CD4-positive, CD25-positive, alpha-beta regulatory T cell (primary cell): ENCODE data around the gene RAPGEF2. TPM values are rescaled to one million over a fixed set of nuclear protein-coding genes. Genes with fewer than 3 reads are reported as not detected.
"Not testable (repeated sequence)": the region's sequence is repeated elsewhere in the genome, so short reads cannot be mapped to it uniquely, and the experiment has no call there.

ENCODE experiments used
- ATAC-seq, 2 donors: fragments of 150-1000 bp; cut with Tn5 transposase; one replicate each; pipeline ENCODE4 v1.10.0; 2021; ENCODE audit warnings: low read depth in 2 of 2, moderate number of reproducible peaks in 2 of 2, moderate library complexity in 1 of 2
- DNase-seq, 3 donors: peaks; one replicate each; pipeline versions ENCODE4 v3.0.0 to v3.0.0-alpha.2; 2012 to 2022; ENCODE audit warnings: mixed read lengths in 1 of 3
- H3K27ac ChIP-seq: one replicate; pipeline ENCODE4 v1.7.0; 2013; ENCODE audit warnings: mild to moderate bottlenecking, low read length; ENCODE audit not compliant: insufficient read depth, poor library complexity, severe bottlenecking
- H3K27me3 ChIP-seq: one replicate; pipeline ENCODE4 v1.7.0; 2013; ENCODE audit warnings: low read length; ENCODE audit not compliant: control insufficient read depth, insufficient read depth
- H3K36me3 ChIP-seq: one replicate; pipeline ENCODE4 v1.7.0; 2013; ENCODE audit warnings: mild to moderate bottlenecking, low read length, moderate library complexity; ENCODE audit not compliant: control insufficient read depth, insufficient read depth
- H3K4me1 ChIP-seq: 2 replicates; pipeline ENCODE4 v1.7.0; 2013; ENCODE audit warnings: mild to moderate bottlenecking, low read length; ENCODE audit not compliant: insufficient read depth, control insufficient read depth, poor library complexity, severe bottlenecking
- H3K4me3 ChIP-seq: one replicate; pipeline ENCODE4 v1.7.0; 2013; ENCODE audit warnings: low read depth, mild to moderate bottlenecking, low read length, moderate library complexity
- H3K9me3 ChIP-seq, 2 experiments: 1 replicate in 1 of 2; 2 replicates in 1 of 2; pipeline ENCODE4 v1.7.0; 2013; ENCODE audit warnings: low read length in 2 of 2, mild to moderate bottlenecking in 1 of 2, moderate library complexity in 1 of 2; ENCODE audit not compliant: control insufficient read depth in 2 of 2
- H3K27ac Mint-ChIP-seq, 3 donors: one replicate each; pipeline ENCODE4 v1.8.0; 2020 to 2022; ENCODE audit warnings: mild to moderate bottlenecking in 3 of 3, mixed read lengths in 3 of 3, moderate library complexity in 2 of 3
- H3K27me3 Mint-ChIP-seq: one replicate; pipeline ENCODE4 v1.8.0; 2022; ENCODE audit warnings: mild to moderate bottlenecking, mixed read lengths
- H3K36me3 Mint-ChIP-seq: one replicate; pipeline ENCODE4 v1.8.0; 2020; ENCODE audit warnings: mixed read lengths
- H3K4me1 Mint-ChIP-seq, 4 donors: one replicate each; pipeline ENCODE4 v1.8.0; 2020 to 2022; ENCODE audit warnings: mixed read lengths in 4 of 4, mild to moderate bottlenecking in 1 of 4
- H3K4me3 Mint-ChIP-seq, 4 donors: one replicate each; pipeline ENCODE4 v1.8.0; 2020 to 2022; ENCODE audit warnings: mild to moderate bottlenecking in 4 of 4, mixed read lengths in 4 of 4, moderate library complexity in 3 of 4
- H3K9me3 Mint-ChIP-seq, 7 donors: one replicate each; pipeline ENCODE4 v1.8.0; 2020 to 2022; ENCODE audit warnings: mixed read lengths in 7 of 7, mild to moderate bottlenecking in 3 of 7, moderate library complexity in 2 of 7
- polyA plus RNA-seq, 4 donors: library from polyadenylated mRNA; unstranded; fragments of 300-500 nt; fragmentation: Illumina TruSeq; gene quantifications; one replicate each; pipeline ENCODE4 v1.2.3, GENCODE V29; 2021
- total RNA-seq: library from RNA; stranded (reverse); gene quantifications from one replicate; pipeline ENCODE4 v1.2.3, GENCODE V29; 2022

The RAPGEF2 gene
- total and polyA plus RNA-seq, 5 donors from 2014 or later = 0.54 to 26.9 (median 1.3) TPM

GRCh38 chr4:159069922-159070321, 33.0 kb upstream of the RAPGEF2 start:
- Mint-ChIP-seq H3K27ac (no peak overlapping the region), H3K4me3 (no peak overlapping the region), H3K4me1 (no peaks in the 10 kb centered on the region), H3K27me3 (peaks cover 18% of the 10 kb centered on the region), H3K9me3 (peaks cover 0 to 1% (median 0%) of the 10 kb centered on the region in 7 donors), H3K36me3 (no peaks in the 10 kb centered on the region)
- Histone ChIP-seq H3K27me3 (peaks cover 2% of the 10 kb centered on the region), H3K4me1 (no peaks in the 10 kb centered on the region), H3K27ac (no peak overlapping the region), H3K9me3 (no peaks in the 10 kb centered on the region), H3K36me3 (no peaks in the 10 kb centered on the region), H3K4me3 (no peak overlapping the region)
- no peak for ATAC-seq
- DNase-seq = no peak

- Histone ChIP-seq H3K36me3 (no peaks in the 10 kb centered on the region), H3K27ac (no peak overlapping the region), H3K9me3 (no peaks in the 10 kb centered on the region), H3K4me3 (no peak overlapping the region), H3K4me1 (no peaks in the 10 kb centered on the region), H3K27me3 (peaks cover 2% of the 10 kb centered on the region)
- Mint-ChIP-seq H3K27me3 (peaks cover 18% of the 10 kb centered on the region), H3K4me1 (no peaks in the 10 kb centered on the region), H3K27ac (no peak overlapping the region), H3K4me3 (no peak overlapping the region), H3K36me3 (no peaks in the 10 kb centered on the region), H3K9me3 (peaks cover 0 to 1% (median 0%) of the 10 kb centered on the region in 7 donors)
- no peak for DNase-seq
- no peak for ATAC-seq
Observed at GRCh38 chr4:159070742-159071141, 32.1 kb upstream of the RAPGEF2 start.

- Mint-ChIP-seq H3K9me3 (peaks cover 0 to 1% (median 0%) of the 10 kb centered on the region in 7 donors), H3K27ac (no peak overlapping the region), H3K27me3 (peaks cover 18% of the 10 kb centered on the region), H3K4me1 (no peaks in the 10 kb centered on the region), H3K36me3 (no peaks in the 10 kb centered on the region), H3K4me3 (no peak overlapping the region)
- DNase-seq = no peak
- no peak overlapping the region for H3K27ac ChIP-seq
- H3K4me3 ChIP-seq = no peak overlapping the region
- no peaks in the 10 kb centered on the region for H3K4me1 ChIP-seq
- peaks cover 2% of the 10 kb centered on the region for H3K27me3 ChIP-seq
- no peak for ATAC-seq
- H3K36me3 ChIP-seq = no peaks in the 10 kb centered on the region
- H3K9me3 ChIP-seq = no peaks in the 10 kb centered on the region
Observed at GRCh38 chr4:159071178-159071968, 31.5 kb upstream of the RAPGEF2 start.

- no peak overlapping the region for H3K27ac ChIP-seq
- no peaks in the 10 kb centered on the region for H3K36me3 Mint-ChIP-seq
- DNase-seq (no peak), ATAC-seq (no peak)
- H3K9me3 ChIP-seq = no peaks in the 10 kb centered on the region
- H3K4me1 ChIP-seq = no peaks in the 10 kb centered on the region
- H3K4me3 Mint-ChIP-seq = no peak overlapping the region
- no peak overlapping the region for H3K27ac Mint-ChIP-seq
- no peaks in the 10 kb centered on the region for H3K36me3 ChIP-seq
- H3K4me3 ChIP-seq = no peak overlapping the region
- H3K4me1 Mint-ChIP-seq = no peaks in the 10 kb centered on the region
- peaks cover 0 to 1% (median 0%) of the 10 kb centered on the region in 7 donors for H3K9me3 Mint-ChIP-seq
- H3K27me3 Mint-ChIP-seq = peaks cover 18% of the 10 kb centered on the region
- peaks cover 2% of the 10 kb centered on the region for H3K27me3 ChIP-seq
Observed at GRCh38 chr4:159071969-159072765, 30.7 kb upstream of the RAPGEF2 start.

GRCh38 chr4:159075531-159075932, 27.3 kb upstream of the RAPGEF2 start:
- H3K27me3 Mint-ChIP-seq = peaks cover 25% of the 10 kb centered on the region
- no peaks in the 10 kb centered on the region for H3K9me3 ChIP-seq

GRCh38 chr4:159077018-159077417, 25.9 kb upstream of the RAPGEF2 start:
- H3K4me1 ChIP-seq, H3K27ac Mint-ChIP-seq, H3K27me3 ChIP-seq, DNase-seq, H3K9me3 Mint-ChIP-seq, H3K27ac ChIP-seq, H3K36me3 ChIP-seq, H3K4me3 ChIP-seq, H3K9me3 ChIP-seq, H3K36me3 Mint-ChIP-seq, ATAC-seq: not testable (repeated sequence)
- peak overlapping the region in 1 of 4 donors; percentile 69 for H3K4me3 Mint-ChIP-seq
- H3K27me3 Mint-ChIP-seq = peaks cover 25% of the 10 kb centered on the region
- peaks cover 5 to 14% (median 11%) of the 10 kb centered on the region in 4 donors for H3K4me1 Mint-ChIP-seq

More at GRCh38 chr4:159075531-159075932, 27.3 kb upstream of the RAPGEF2 start:
- DNase-seq = no peak
- no peaks in the 10 kb centered on the region for H3K9me3 Mint-ChIP-seq
- no peak for ATAC-seq
- peaks cover 4% of the 10 kb centered on the region for H3K27me3 ChIP-seq
- H3K27ac ChIP-seq = no peak overlapping the region
- H3K4me1 ChIP-seq = peaks cover 7% of the 10 kb centered on the region
- no peak overlapping the region for H3K4me3 ChIP-seq
- H3K27ac Mint-ChIP-seq = no peak overlapping the region
- H3K36me3 ChIP-seq = no peaks in the 10 kb centered on the region
- peaks cover 5 to 14% (median 11%) of the 10 kb centered on the region in 4 donors for H3K4me1 Mint-ChIP-seq
- no peak overlapping the region for H3K4me3 Mint-ChIP-seq
- H3K36me3 Mint-ChIP-seq = no peaks in the 10 kb centered on the region

GRCh38 chr4:159077702-159078495, 25.0 kb upstream of the RAPGEF2 start:
- DNase-seq = peak in 2 of 3 donors; percentile 22 to 79
- H3K9me3 ChIP-seq = no peaks in the 10 kb centered on the region
- H3K4me3 ChIP-seq = peak overlapping the region; percentile 66
- H3K36me3 ChIP-seq = no peaks in the 10 kb centered on the region
- H3K27ac Mint-ChIP-seq = peak overlapping the region; percentile 2 to 66 (median 56)
- H3K4me1 ChIP-seq = peaks cover 7% of the 10 kb centered on the region
- H3K36me3 Mint-ChIP-seq = no peaks in the 10 kb centered on the region
- peaks cover 5 to 14% (median 11%) of the 10 kb centered on the region in 4 donors for H3K4me1 Mint-ChIP-seq
- H3K27me3 Mint-ChIP-seq = peaks cover 18% of the 10 kb centered on the region
- H3K4me3 Mint-ChIP-seq = peak overlapping the region; percentile 17 to 81 (median 72)
- H3K27me3 ChIP-seq = peaks cover 4% of the 10 kb centered on the region
- ATAC-seq = peak; percentile 74 to 93
- H3K9me3 Mint-ChIP-seq = no peaks in the 10 kb centered on the region
- no peak overlapping the region for H3K27ac ChIP-seq
